Measurements from ENCODE around the gene AFF1.

The AFF1 gene

GRCh38 chr4:87037671-87038334 is 103.0 kb downstream of the AFF1 start:
- DNase-seq (ENCODE audit: low read depth): no peak

- DNase-seq (ENCODE audit: low read depth): no peak
Observed at GRCh38 chr4:87038837-87039615, 104.2 kb downstream of the AFF1 start.

- no peak for DNase-seq (ENCODE audit: low read depth)
Observed at GRCh38 chr4:87041141-87041540, 106.3 kb downstream of the AFF1 start.

GRCh38 chr4:87042221-87042620 is 107.4 kb downstream of the AFF1 start:
- DNase-seq (ENCODE audit: low read depth): no peak

GRCh38 chr4:87042986-87043820 is 108.4 kb downstream of the AFF1 start:
- DNase-seq (ENCODE audit: low read depth): no peak

- no peak for DNase-seq (ENCODE audit: low read depth)
Observed at GRCh38 chr4:87044511-87045233, 109.9 kb downstream of the AFF1 start.

GRCh38 chr4:87045234-87045558 is 110.4 kb downstream of the AFF1 start:
- no peak for DNase-seq (ENCODE audit: low read depth)

GRCh38 chr4:87045659-87046058 is 110.8 kb downstream of the AFF1 start:
- DNase-seq (ENCODE audit: low read depth): no peak

- DNase-seq (ENCODE audit: low read depth): no peak
Observed at GRCh38 chr4:87046121-87046551, 111.3 kb downstream of the AFF1 start.

- no peak for DNase-seq (ENCODE audit: low read depth)
Observed at GRCh38 chr4:87047281-87047798, 112.5 kb downstream of the AFF1 start.

GRCh38 chr4:87049508-87049907 is 114.7 kb downstream of the AFF1 start:
- DNase-seq (ENCODE audit: low read depth): no peak

- DNase-seq (ENCODE audit: low read depth): no peak
Observed at GRCh38 chr4:87050596-87050995, 115.8 kb downstream of the AFF1 start.

- DNase-seq (ENCODE audit: low read depth): no peak
Observed at GRCh38 chr4:87051121-87051713, 116.4 kb downstream of the AFF1 start.

GRCh38 chr4:87052615-87053014 is 117.8 kb downstream of the AFF1 start:
- no peak for DNase-seq (ENCODE audit: low read depth)

GRCh38 chr4:87053176-87053658 is 118.4 kb downstream of the AFF1 start:
- no peak for DNase-seq (ENCODE audit: low read depth)

- DNase-seq (ENCODE audit: low read depth): no peak
Observed at GRCh38 chr4:87053802-87054767, 119.3 kb downstream of the AFF1 start.

- DNase-seq (ENCODE audit: low read depth): no peak
Observed at GRCh38 chr4:87054900-87055299, 120.1 kb downstream of the AFF1 start.

GRCh38 chr4:87055311-87055710 is 120.5 kb downstream of the AFF1 start:
- DNase-seq (ENCODE audit: low read depth): no peak

GRCh38 chr4:87056881-87057280 is 122.1 kb downstream of the AFF1 start:
- DNase-seq (ENCODE audit: low read depth): no peak

GRCh38 chr4:87057835-87058355 is 123.1 kb downstream of the AFF1 start:
- DNase-seq (ENCODE audit: low read depth): no peak
